ENCODE data around the gene THAP3. TPM values are rescaled to one million over a fixed set of nuclear protein-coding genes. Genes with fewer than 3 reads are reported as not detected.

Gene THAP3
- total and polyA plus RNA-seq, 9 of the 15 experiments (the other 6 are each of a cell fraction or from before 2014, with no cell fraction given) = 1.9 to 31.2 (median 18.2) TPM

GRCh38 chr1:6601923-6602668 is 22.6 kb upstream of the THAP3 start (continued):
- TF ChIP-seq KLF1 (tag; IDR thresholded peaks at IDR 0.05) = no peak
- no peak for TF ChIP-seq WHSC1 (IDR thresholded peaks at IDR 0.05; ENCODE audit: low read length)
- TF ChIP-seq ZNF311 (CRISPR knock-in tag; IDR thresholded peaks at IDR 0.05) = no peak
- no peak for TF ChIP-seq PHF20 (IDR thresholded peaks at IDR 0.05; ENCODE audit: partially characterized antibody)
- TF ChIP-seq SMAD1 (IDR thresholded peaks at IDR 0.05; ENCODE audit: low read depth, low read length, partially characterized antibody) = no peak
- TF ChIP-seq NUFIP1 (IDR thresholded peaks at IDR 0.05; ENCODE audit: partially characterized antibody) = no peak
- TF ChIP-seq, protein P1, sequence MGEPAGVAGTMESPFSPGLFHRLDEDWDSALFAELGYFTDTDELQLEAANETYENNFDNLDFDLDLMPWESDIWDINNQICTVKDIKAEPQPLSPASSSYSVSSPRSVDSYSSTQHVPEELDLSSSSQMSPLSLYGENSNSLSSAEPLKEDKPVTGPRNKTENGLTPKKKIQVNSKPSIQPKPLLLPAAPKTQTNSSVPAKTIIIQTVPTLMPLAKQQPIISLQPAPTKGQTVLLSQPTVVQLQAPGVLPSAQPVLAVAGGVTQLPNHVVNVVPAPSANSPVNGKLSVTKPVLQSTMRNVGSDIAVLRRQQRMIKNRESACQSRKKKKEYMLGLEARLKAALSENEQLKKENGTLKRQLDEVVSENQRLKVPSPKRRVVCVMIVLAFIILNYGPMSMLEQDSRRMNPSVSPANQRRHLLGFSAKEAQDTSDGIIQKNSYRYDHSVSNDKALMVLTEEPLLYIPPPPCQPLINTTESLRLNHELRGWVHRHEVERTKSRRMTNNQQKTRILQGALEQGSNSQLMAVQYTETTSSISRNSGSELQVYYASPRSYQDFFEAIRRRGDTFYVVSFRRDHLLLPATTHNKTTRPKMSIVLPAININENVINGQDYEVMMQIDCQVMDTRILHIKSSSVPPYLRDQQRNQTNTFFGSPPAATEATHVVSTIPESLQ (CRISPR knock-in tag; IDR thresholded peaks at IDR 0.05) = no peak; the same call in 1 of the 2 replicates
- TF ChIP-seq RNF2 (IDR thresholded peaks at IDR 0.05) = 0 out of 2 replicates have a peak, but pooled peaks have one; percentile 44
- TF ChIP-seq ARHGAP35 (IDR thresholded peaks at IDR 0.05; ENCODE audit: partially characterized antibody) = no peak
- no peak; the same call in 1 of the 2 replicates for TF ChIP-seq ZNF143 (CRISPR knock-in tag; IDR thresholded peaks at IDR 0.05)
- TF ChIP-seq KAT8 (IDR thresholded peaks at IDR 0.05; ENCODE audit: low read depth) = no peak
- no peak for TF ChIP-seq HDAC3 (IDR thresholded peaks at IDR 0.05; ENCODE audit: borderline replicate concordance, partially characterized antibody)
- TF ChIP-seq, protein P2, sequence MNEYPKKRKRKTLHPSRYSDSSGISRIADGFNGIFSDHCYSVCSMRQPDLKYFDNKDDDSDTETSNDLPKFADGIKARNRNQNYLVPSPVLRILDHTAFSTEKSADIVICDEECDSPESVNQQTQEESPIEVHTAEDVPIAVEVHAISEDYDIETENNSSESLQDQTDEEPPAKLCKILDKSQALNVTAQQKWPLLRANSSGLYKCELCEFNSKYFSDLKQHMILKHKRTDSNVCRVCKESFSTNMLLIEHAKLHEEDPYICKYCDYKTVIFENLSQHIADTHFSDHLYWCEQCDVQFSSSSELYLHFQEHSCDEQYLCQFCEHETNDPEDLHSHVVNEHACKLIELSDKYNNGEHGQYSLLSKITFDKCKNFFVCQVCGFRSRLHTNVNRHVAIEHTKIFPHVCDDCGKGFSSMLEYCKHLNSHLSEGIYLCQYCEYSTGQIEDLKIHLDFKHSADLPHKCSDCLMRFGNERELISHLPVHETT (CRISPR knock-in tag; conservative IDR thresholded peaks at IDR 0.05 in 1 of 2, IDR thresholded peaks at IDR 0.05 in 1 of 2) = no peak
- TF ChIP-seq THRB (CRISPR knock-in tag; conservative IDR thresholded peaks at IDR 0.05) = no peak
- TF ChIP-seq ZNF780A (CRISPR knock-in tag; IDR thresholded peaks at IDR 0.05) = no peak
- TF ChIP-seq TFAP4 (CRISPR knock-in tag; IDR thresholded peaks at IDR 0.05; ENCODE audit: borderline replicate concordance) = peak; percentile 79
- TF ChIP-seq CHD4 (IDR thresholded peaks at IDR 0.05; ENCODE audit: insufficient read depth, insufficient replicate concordance, low read depth, low read length, poor library complexity, severe bottlenecking) = no peak
- 0 out of 2 replicates have a peak, but pooled peaks have one; percentile 19 for TF ChIP-seq GTF2A2 (tag; IDR thresholded peaks at IDR 0.05)
- no peak; a peak in 1 of 4 replicates for TF ChIP-seq MLLT1 (IDR thresholded peaks at IDR 0.05)
- TF ChIP-seq DDX20 (tag; IDR thresholded peaks at IDR 0.05; ENCODE audit: low read depth) = no peak
- TF ChIP-seq GABPB2 (CRISPR knock-in tag; conservative IDR thresholded peaks at IDR 0.05) = no peak

Measured in K562 (cell line).